Endodermal cell (in vitro differentiated cells): ENCODE data around the gene LRIT1. TPM values are rescaled to one million over a fixed set of nuclear protein-coding genes. Genes with fewer than 3 reads are reported as not detected.

ENCODE experiments used
- DNase-seq: peaks from one replicate; pipeline ENCODE4 v3.0.0-alpha.2; 2017
- H3K27ac ChIP-seq: 2 replicates; pipeline ENCODE4 v1.5.1; 2013; ENCODE audit warnings: mild to moderate bottlenecking, low read depth, low read length, moderate library complexity
- H3K27me3 ChIP-seq: 2 replicates; pipeline ENCODE4 v1.6.1; 2013; ENCODE audit warnings: mild to moderate bottlenecking, low read length, moderate library complexity; ENCODE audit not compliant: insufficient read depth, control insufficient read depth, poor library complexity, severe bottlenecking
- H3K36me3 ChIP-seq: 2 replicates; pipeline ENCODE4 v1.7.0; 2013; ENCODE audit warnings: mild to moderate bottlenecking, low read length, moderate library complexity; ENCODE audit not compliant: control insufficient read depth, insufficient read depth
- H3K4me1 ChIP-seq: one replicate; pipeline ENCODE4 v1.7.0; 2013; ENCODE audit warnings: low read length; ENCODE audit not compliant: control insufficient read depth, insufficient read depth
- H3K4me3 ChIP-seq: 2 replicates; pipeline ENCODE4 v1.5.1; 2013; ENCODE audit warnings: mild to moderate bottlenecking, low read length, moderate library complexity
- H3K9ac ChIP-seq: 2 replicates; pipeline ENCODE4 v1.6.1; 2013; ENCODE audit warnings: mild to moderate bottlenecking, low read length, moderate library complexity; ENCODE audit not compliant: poor library complexity, severe bottlenecking; ENCODE audit errors: extremely low read depth
- H3K9me3 ChIP-seq: 2 replicates; pipeline ENCODE4 v1.6.1; 2013; ENCODE audit warnings: mild to moderate bottlenecking, low read length, moderate library complexity; ENCODE audit not compliant: control insufficient read depth
- H3K27ac Mint-ChIP-seq: 2 replicates; pipeline ENCODE4 v1.8.0; 2020; ENCODE audit warnings: mixed read lengths
- H3K27me3 Mint-ChIP-seq: 2 replicates; pipeline ENCODE4 v1.8.0; 2021; ENCODE audit warnings: mild to moderate bottlenecking, mixed read lengths; ENCODE audit not compliant: insufficient read depth
- H3K36me3 Mint-ChIP-seq: 2 replicates; pipeline ENCODE4 v1.8.0; 2020; ENCODE audit warnings: low read depth, mixed read lengths
- H3K4me1 Mint-ChIP-seq: 2 replicates; pipeline ENCODE4 v1.8.0; 2020; ENCODE audit warnings: mixed read lengths
- H3K4me3 Mint-ChIP-seq: 2 replicates; pipeline ENCODE4 v1.8.0; 2020; ENCODE audit warnings: mild to moderate bottlenecking, moderate library complexity, mixed read lengths
- H3K9me3 Mint-ChIP-seq: 2 replicates; pipeline ENCODE4 v1.8.0; 2020; ENCODE audit warnings: mild to moderate bottlenecking, mixed read lengths
- WGBS, 2 experiments: methylation state at CpG; one replicate each; pipeline versions ENCODE4 v1.1.5 to v1.1.7; 2013; ENCODE audit warnings: missing lambda C conversion rate in 2 of 2, mixed read lengths in 1 of 2; ENCODE audit not compliant: insufficient coverage in 1 of 2, insufficient read length in 1 of 2; 5-methylcytosine and 5-hydroxymethylcytosine counted together
- total RNA-seq, 2 donors: library from RNA; stranded (reverse); fragmentation: NEBNext Ultra II Directional in 1 of 2; extraction: Animal tissue kit (Norgen Biotek cat#: 25700) in 1 of 2; gene quantifications; 2 replicates in 1 of 2; 3 replicates in 1 of 2; pipeline ENCODE4 v1.2.1, GENCODE V29; 2021
- TF ChIP-seq, protein P1 (sequence below): fragments of 200-600 bp; sonication (generic); conservative IDR thresholded peaks from 2 replicates; pipeline ENCODE4 v1.5.0; 2021; ENCODE audit warnings: antibody characterized with exemption, mild to moderate bottlenecking

LRIT1 gene
- total RNA-seq, 2 donors from 2014 or later = 0.11 TPM; not detected in 1

DNA sequence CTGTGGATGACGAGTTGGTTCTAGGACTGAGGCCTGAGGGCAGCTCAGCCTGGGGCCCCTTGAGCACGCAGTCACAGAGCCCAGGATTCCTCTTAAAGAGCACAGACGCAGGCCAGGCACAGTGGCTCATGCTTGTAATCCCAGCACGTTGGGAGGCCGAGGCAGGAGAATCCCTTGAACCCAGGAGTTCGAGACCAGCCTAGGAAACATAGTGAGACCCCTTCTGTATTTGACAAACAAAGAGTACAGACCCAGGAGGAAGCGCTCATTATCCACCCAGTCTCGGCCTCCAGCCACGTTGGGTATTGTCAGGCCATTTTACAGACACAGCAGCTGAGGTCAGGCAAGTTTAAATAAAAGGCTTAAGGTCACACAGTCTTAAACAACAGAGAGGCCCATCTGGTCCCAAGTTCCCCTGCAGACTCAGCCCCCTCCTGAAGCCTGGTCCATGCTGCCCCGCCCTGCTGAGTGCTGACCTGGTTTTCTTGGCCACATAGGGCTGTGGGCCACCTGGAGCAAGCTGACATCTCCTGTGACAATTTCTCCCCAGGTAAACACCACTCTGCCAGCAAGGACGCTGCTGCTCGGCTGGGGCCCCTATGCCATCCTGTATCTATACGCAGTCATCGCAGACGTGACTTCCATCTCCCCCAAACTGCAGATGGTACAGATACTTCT, 16.1 kb upstream of the LRIT1 start:
- TF ChIP-seq, protein P1, sequence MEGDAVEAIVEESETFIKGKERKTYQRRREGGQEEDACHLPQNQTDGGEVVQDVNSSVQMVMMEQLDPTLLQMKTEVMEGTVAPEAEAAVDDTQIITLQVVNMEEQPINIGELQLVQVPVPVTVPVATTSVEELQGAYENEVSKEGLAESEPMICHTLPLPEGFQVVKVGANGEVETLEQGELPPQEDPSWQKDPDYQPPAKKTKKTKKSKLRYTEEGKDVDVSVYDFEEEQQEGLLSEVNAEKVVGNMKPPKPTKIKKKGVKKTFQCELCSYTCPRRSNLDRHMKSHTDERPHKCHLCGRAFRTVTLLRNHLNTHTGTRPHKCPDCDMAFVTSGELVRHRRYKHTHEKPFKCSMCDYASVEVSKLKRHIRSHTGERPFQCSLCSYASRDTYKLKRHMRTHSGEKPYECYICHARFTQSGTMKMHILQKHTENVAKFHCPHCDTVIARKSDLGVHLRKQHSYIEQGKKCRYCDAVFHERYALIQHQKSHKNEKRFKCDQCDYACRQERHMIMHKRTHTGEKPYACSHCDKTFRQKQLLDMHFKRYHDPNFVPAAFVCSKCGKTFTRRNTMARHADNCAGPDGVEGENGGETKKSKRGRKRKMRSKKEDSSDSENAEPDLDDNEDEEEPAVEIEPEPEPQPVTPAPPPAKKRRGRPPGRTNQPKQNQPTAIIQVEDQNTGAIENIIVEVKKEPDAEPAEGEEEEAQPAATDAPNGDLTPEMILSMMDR = no peak
- H3K36me3 Mint-ChIP-seq = no peaks in the 10 kb centered on the region
- no peaks in the 10 kb centered on the region for H3K9me3 ChIP-seq
- H3K36me3 ChIP-seq = no peaks in the 10 kb centered on the region
- no peak overlapping the region for H3K27ac Mint-ChIP-seq
- no peak for DNase-seq
- H3K4me1 Mint-ChIP-seq = no peaks in the 10 kb centered on the region
- no peak overlapping the region for H3K4me3 ChIP-seq
- 84 to 85% methylated on average over 15 of the region's 15 CpGs for WGBS, 2 experiments
- H3K9ac ChIP-seq = no peak overlapping the region
- H3K27me3 Mint-ChIP-seq = peaks cover 25% of the 10 kb centered on the region
- H3K4me1 ChIP-seq = no peaks in the 10 kb centered on the region
- no peaks in the 10 kb centered on the region for H3K27me3 ChIP-seq
- H3K4me3 Mint-ChIP-seq = no peak overlapping the region
- H3K27ac ChIP-seq = no peak overlapping the region
- H3K9me3 Mint-ChIP-seq = no peaks in the 10 kb centered on the region

DNA sequence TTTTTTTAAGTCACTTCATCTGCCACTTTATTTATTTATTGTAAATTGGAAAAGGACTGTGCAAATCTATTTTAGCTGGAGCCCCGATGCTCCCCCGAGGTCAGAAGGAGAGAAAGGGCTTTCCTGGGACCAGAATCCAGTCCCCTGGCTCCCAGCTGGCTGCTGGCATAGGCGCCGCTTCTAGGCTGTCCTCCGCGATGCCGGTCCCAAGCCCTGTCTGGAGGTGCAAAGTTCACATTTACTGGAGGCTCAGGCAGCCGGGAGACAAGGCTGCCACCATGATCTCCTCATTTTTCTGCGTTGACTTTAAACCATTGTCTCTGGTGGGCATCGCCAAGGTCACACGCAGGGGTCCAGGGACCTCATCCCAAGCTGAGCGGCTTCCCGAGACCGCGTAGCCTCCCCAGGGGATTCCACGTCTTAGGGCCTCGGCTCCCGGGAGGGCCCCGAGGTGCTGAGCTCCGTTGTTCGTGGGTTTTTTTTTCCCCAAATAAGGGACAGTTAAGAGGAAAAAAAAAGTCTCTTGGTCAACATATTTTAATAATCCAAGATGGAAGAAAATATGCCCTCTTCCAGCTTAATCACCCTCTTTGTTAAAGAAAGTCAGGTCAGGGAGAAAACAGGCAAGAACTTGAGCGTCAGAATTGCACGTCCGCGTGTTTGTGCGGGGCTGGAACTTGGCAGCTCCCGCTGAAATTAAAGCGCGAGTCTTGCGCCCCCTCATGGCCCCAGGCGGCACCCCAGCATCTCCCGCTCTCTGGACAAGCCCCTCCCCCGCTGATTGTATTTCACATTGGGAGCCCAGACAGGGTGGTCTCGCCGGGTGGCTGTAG, 15.4 kb upstream of the LRIT1 start:
- Histone ChIP-seq H3K36me3 (no peaks in the 10 kb centered on the region), H3K27me3 (no peaks in the 10 kb centered on the region), H3K9me3 (no peaks in the 10 kb centered on the region), H3K9ac (no peak overlapping the region), H3K27ac (no peak overlapping the region), H3K4me3 (no peak overlapping the region), H3K4me1 (no peaks in the 10 kb centered on the region)
- TF ChIP-seq, protein P1 = peak; percentile 92
- Mint-ChIP-seq H3K27ac (peak overlapping the region; percentile 33), H3K4me3 (no peak overlapping the region), H3K27me3 (peaks cover 29% of the 10 kb centered on the region), H3K36me3 (no peaks in the 10 kb centered on the region), H3K9me3 (no peaks in the 10 kb centered on the region), H3K4me1 (no peaks in the 10 kb centered on the region)
- 70 to 77% methylated on average over 25 to 35 of the region's 35 CpGs for WGBS, 2 experiments
- peak; percentile 90 for DNase-seq

DNA sequence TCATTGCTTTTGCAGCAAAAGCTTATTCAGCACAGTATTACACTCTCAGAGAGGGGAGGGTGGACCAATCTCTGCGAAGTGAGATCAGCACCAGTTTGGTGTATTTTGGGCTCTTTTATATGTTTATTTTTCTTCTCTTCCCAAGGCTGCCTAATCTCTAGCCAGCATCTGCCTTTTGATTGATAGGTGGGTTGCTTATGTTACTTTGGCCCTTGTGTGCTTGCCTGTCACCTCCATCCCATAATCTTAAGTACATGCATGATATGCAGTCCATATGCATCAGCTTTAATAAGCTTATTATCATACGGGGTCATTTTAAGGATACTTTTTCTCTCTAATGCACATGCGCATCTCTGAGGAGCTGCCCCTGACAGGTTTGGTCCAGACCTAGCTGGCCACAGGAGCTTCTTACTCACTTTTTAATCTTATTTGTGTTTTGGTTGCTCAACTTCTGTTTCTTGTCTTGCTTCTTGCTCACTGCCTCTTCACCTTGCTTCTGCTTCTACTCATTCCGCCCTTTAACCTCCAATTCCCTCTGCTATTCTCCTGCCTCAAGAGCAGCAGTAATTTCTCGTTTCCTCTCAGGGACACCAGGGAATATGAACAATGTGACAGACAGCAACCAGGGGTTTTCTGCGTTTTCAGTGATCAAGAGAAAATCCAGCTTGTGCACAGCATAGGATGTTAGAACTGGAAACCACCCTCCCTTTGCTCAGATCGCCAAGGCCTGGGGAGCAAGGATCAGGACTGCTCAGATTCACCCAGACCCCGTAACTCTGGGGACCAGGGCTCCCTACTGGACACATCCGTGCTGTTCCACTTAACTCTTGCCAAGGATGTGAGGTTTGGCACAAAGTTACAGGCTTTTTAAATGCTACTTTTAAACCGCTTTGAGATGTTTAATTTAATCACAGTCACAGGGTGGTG, 13.5 kb upstream of the LRIT1 start:
- no peaks in the 10 kb centered on the region for H3K27me3 ChIP-seq
- H3K4me1 ChIP-seq = no peaks in the 10 kb centered on the region
- H3K36me3 ChIP-seq = no peaks in the 10 kb centered on the region
- H3K27me3 Mint-ChIP-seq = peaks cover 35% of the 10 kb centered on the region
- no peaks in the 10 kb centered on the region for H3K4me1 Mint-ChIP-seq
- H3K4me3 ChIP-seq = no peak overlapping the region
- TF ChIP-seq, protein P1 = no peak
- H3K27ac Mint-ChIP-seq = no peak overlapping the region
- 89 to 91% methylated on average over 9 to 10 of the region's 10 CpGs for WGBS, 2 experiments
- no peak for DNase-seq
- no peaks in the 10 kb centered on the region for H3K9me3 ChIP-seq
- H3K36me3 Mint-ChIP-seq = no peaks in the 10 kb centered on the region
- no peak overlapping the region for H3K9ac ChIP-seq
- no peak overlapping the region for H3K27ac ChIP-seq
- no peaks in the 10 kb centered on the region for H3K9me3 Mint-ChIP-seq
- no peak overlapping the region for H3K4me3 Mint-ChIP-seq
